ENCODE measurements around the gene SDK1. TPM values are rescaled to one million over a fixed set of nuclear protein-coding genes. Genes with fewer than 3 reads are reported as not detected.
A peak's percentile ranks its signal among the peaks of the same experiment; 100 is the strongest.

The SDK1 gene
- total RNA-seq, 1 donor from 2014 or later, result 225 TPM

DNA sequence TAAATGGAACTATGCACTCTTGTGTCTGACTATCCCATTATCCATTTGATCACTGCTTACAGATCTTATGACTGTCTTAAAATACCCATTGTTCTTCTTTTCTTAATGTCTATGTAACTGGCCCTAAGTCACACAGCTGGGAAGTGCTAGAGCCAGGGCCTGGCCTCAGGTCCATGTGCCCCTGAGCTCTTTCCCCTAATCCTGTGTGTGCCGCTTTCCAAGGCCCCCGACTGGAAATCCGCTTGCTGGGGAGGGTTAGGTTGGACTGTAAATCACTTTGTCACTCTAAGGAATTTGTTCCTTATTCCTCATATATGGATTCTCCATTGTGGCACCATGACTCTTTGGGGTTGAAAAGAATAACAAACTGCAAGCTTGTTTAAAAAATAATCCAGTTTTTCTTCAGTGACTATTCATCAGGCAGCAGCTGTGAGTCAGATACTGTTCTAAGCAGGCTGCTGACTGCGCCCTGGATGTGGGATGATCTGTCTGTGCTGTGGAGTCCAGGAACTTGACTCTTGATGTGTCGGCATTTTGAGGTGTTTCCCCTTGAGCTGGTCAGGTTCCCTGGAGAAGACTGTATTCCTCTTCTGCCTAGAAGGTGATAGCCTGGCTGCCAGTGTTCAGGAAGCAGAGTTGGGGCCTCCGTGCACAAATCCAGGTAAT lies 236.3 kb downstream of the SDK1 start:
- no peaks in the 10 kb centered on the region for H3K27me3 Mint-ChIP-seq (ENCODE audit: unreplicated experiment)
- no peaks in the 10 kb centered on the region for H3K4me1 Mint-ChIP-seq (ENCODE audit: low read depth, unreplicated experiment)
- peak overlapping the region; percentile 38 for H3K27ac Mint-ChIP-seq (ENCODE audit: unreplicated experiment)
- no peak for DNase-seq
- H3K4me3 Mint-ChIP-seq (ENCODE audit: unreplicated experiment), result no peak overlapping the region
- TF ChIP-seq, protein P1, sequence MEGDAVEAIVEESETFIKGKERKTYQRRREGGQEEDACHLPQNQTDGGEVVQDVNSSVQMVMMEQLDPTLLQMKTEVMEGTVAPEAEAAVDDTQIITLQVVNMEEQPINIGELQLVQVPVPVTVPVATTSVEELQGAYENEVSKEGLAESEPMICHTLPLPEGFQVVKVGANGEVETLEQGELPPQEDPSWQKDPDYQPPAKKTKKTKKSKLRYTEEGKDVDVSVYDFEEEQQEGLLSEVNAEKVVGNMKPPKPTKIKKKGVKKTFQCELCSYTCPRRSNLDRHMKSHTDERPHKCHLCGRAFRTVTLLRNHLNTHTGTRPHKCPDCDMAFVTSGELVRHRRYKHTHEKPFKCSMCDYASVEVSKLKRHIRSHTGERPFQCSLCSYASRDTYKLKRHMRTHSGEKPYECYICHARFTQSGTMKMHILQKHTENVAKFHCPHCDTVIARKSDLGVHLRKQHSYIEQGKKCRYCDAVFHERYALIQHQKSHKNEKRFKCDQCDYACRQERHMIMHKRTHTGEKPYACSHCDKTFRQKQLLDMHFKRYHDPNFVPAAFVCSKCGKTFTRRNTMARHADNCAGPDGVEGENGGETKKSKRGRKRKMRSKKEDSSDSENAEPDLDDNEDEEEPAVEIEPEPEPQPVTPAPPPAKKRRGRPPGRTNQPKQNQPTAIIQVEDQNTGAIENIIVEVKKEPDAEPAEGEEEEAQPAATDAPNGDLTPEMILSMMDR (IDR thresholded peaks at IDR 0.05; ENCODE audit: partially characterized antibody, unreplicated experiment), result no peak
- H3K36me3 Mint-ChIP-seq (ENCODE audit: unreplicated experiment), result no peaks in the 10 kb centered on the region
- peaks cover 3% of the 10 kb centered on the region for H3K9me3 Mint-ChIP-seq (ENCODE audit: unreplicated experiment)

DNA sequence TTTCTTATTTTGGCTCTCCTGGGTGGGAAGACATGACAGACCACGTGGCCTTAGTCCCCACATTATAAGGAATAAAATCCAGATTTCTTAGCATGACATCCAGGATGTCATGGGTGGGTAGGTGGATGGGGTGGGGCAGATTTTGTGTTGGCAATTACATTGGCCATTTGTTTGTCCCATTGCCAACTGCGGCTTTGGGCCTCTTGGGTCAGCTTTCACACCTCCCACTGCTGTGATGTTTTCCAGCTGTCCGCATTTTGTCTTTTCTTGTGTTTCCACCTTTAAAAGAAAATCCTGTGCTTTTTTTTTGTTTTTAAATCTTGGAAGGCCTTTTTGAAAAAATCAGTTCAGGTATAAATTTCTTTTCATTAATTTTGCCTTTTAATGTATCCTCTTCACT lies 237.0 kb downstream of the SDK1 start:
- no peak for DNase-seq
- H3K9me3 Mint-ChIP-seq (ENCODE audit: unreplicated experiment), result peaks cover 3% of the 10 kb centered on the region
- H3K36me3 Mint-ChIP-seq (ENCODE audit: unreplicated experiment), result no peaks in the 10 kb centered on the region
- H3K4me1 Mint-ChIP-seq (ENCODE audit: low read depth, unreplicated experiment), result peaks cover 2% of the 10 kb centered on the region
- H3K4me3 Mint-ChIP-seq (ENCODE audit: unreplicated experiment), result no peak overlapping the region
- H3K27ac Mint-ChIP-seq (ENCODE audit: unreplicated experiment), result no peak overlapping the region
- H3K27me3 Mint-ChIP-seq (ENCODE audit: unreplicated experiment), result no peaks in the 10 kb centered on the region
- TF ChIP-seq, protein P1 (IDR thresholded peaks at IDR 0.05; ENCODE audit: partially characterized antibody, unreplicated experiment), result no peak

DNA sequence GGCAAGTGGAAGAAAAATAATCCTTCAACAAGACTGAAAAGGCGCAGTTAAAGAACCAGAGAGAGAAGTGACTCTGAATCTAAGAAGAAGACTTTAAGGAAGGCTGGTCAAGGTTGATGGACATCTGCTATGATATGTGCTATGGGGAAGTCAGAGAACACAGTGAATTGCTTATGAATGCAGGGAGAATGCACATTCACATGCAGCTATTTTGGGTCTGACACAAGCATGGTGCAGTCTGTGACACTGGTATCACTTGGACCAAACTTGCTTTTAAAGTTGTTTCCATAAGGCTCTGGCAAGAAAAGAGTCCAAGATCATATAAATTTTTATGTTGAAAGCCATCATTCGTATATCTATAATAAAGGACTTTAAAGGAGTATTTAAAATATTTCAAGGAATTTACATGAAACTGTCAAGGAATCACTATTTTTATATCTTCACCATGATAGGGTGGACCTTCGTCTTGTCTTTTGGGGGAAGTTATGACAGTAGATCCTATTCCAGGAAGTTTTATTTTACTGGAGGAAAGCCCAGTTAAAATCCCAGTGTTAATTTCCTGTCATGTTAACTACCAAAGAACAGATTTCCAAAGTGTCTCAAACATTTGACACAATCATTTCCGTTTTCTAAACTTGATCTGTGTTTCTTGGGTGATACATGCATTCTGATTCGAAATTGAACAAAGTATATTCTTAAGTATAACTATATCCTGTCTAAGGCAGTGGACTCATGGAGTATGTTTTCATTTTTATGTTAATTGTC lies 239.6 kb downstream of the SDK1 start:
- no peak overlapping the region for H3K4me3 Mint-ChIP-seq (ENCODE audit: unreplicated experiment)
- DNase-seq, result no peak
- no peaks in the 10 kb centered on the region for H3K36me3 Mint-ChIP-seq (ENCODE audit: unreplicated experiment)
- H3K4me1 Mint-ChIP-seq (ENCODE audit: low read depth, unreplicated experiment), result peaks cover 13% of the 10 kb centered on the region
- H3K9me3 Mint-ChIP-seq (ENCODE audit: unreplicated experiment), result peaks cover 7% of the 10 kb centered on the region
- H3K27ac Mint-ChIP-seq (ENCODE audit: unreplicated experiment), result no peak overlapping the region
- no peaks in the 10 kb centered on the region for H3K27me3 Mint-ChIP-seq (ENCODE audit: unreplicated experiment)
- TF ChIP-seq, protein P1 (IDR thresholded peaks at IDR 0.05; ENCODE audit: partially characterized antibody, unreplicated experiment), result no peak

DNA sequence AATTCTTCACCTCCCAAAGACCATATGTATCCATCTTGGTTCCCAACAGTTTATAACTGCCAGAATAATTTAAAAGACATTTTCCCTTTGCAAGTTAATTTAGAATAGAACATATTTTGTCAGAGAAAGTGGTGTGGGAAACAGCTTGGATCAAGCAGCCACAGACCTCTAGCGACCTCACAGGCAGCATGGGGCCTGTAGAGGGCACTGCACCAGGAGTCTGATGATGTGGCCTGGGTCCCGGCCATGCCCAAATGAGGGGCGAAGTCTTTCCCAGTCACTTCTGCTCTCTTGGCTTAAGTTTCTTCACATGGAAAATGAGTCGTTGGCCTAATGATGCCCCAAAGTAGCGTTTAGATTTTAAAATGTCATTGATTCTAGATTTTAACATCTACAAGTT lies 243.2 kb downstream of the SDK1 start:
- Mint-ChIP-seq H3K4me3 (ENCODE audit: unreplicated experiment) (no peak overlapping the region), H3K4me1 (ENCODE audit: low read depth, unreplicated experiment) (peaks cover 30% of the 10 kb centered on the region), H3K9me3 (ENCODE audit: unreplicated experiment) (peaks cover 7% of the 10 kb centered on the region), H3K27me3 (ENCODE audit: unreplicated experiment) (no peaks in the 10 kb centered on the region), H3K27ac (ENCODE audit: unreplicated experiment) (no peak overlapping the region), H3K36me3 (ENCODE audit: unreplicated experiment) (no peaks in the 10 kb centered on the region)
- TF ChIP-seq, protein P1 (IDR thresholded peaks at IDR 0.05; ENCODE audit: partially characterized antibody, unreplicated experiment), result peak; percentile 10
- peak; percentile 38 for DNase-seq

DNA sequence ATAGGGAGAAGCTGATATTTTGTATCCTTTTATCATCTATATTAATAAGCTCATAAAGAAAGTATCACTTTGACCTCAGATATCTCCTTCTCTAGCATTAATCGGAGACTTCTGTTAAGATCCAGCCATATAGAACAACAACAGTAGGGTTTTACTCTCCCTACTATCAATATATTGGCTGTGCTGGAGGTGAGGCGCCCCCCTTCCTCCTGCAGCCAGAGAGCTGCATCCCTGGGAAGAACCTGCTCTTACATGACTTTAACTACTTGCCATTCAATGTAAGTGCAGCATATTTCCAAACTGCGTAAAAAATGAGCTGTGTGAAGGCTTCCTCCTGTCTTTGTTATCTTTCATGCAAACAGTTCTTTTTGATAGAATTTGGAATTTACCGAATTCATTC lies 247.8 kb downstream of the SDK1 start:
- peak overlapping the region; percentile 6 for H3K27ac Mint-ChIP-seq (ENCODE audit: unreplicated experiment)
- peaks cover 36% of the 10 kb centered on the region for H3K4me1 Mint-ChIP-seq (ENCODE audit: low read depth, unreplicated experiment)
- no peak for DNase-seq
- H3K4me3 Mint-ChIP-seq (ENCODE audit: unreplicated experiment), result peak overlapping the region; percentile 54
- TF ChIP-seq, protein P1 (IDR thresholded peaks at IDR 0.05; ENCODE audit: partially characterized antibody, unreplicated experiment), result no peak
- peaks cover 6% of the 10 kb centered on the region for H3K36me3 Mint-ChIP-seq (ENCODE audit: unreplicated experiment)
- H3K9me3 Mint-ChIP-seq (ENCODE audit: unreplicated experiment), result peaks cover 1% of the 10 kb centered on the region
- no peaks in the 10 kb centered on the region for H3K27me3 Mint-ChIP-seq (ENCODE audit: unreplicated experiment)
